HFF-Myc (cell line): ENCODE measurements around the gene PPP1R14B.

ENCODE experiments used
- DNase-seq: peaks from one replicate; pipeline ENCODE4 v3.0.0-alpha.2; 2011; ENCODE audit warnings: low read depth; ENCODE audit errors: extremely low read depth
- H3K4me3 ChIP-seq: replicated peaks from 2 replicates; pipeline ENCODE4 v1.5.1; 2011; ENCODE audit warnings: low read depth, mild to moderate bottlenecking, control low read depth, low read length
- CTCF ChIP-seq: IDR thresholded peaks from 2 replicates; pipeline ENCODE4 v1.5.1; 2012; ENCODE audit warnings: mild to moderate bottlenecking, low read depth, low read length, control low read depth; ENCODE audit errors: missing control alignments

PPP1R14B gene

GRCh38 chr11:64208086-64208795 lies 38.5 kb downstream of the PPP1R14B start:
- H3K4me3 ChIP-seq = no peak overlapping the region
- no peak for DNase-seq

GRCh38 chr11:64207256-64208085 lies 39.3 kb downstream of the PPP1R14B start:
- TF ChIP-seq CTCF = no peak
- H3K4me3 ChIP-seq = no peak overlapping the region
- peak; percentile 55 for DNase-seq

More at GRCh38 chr11:64208086-64208795, 38.5 kb downstream of the PPP1R14B start:
- no peak for TF ChIP-seq CTCF

- no peak for TF ChIP-seq CTCF
- no peak for DNase-seq
- H3K4me3 ChIP-seq = no peak within 1 kb of the TSS
Observed at GRCh38 chr11:64206457-64207255, 40.1 kb downstream of the PPP1R14B start, which contains the start of gene FERMT3. FERMT3 (plus strand) TSS chr11:64206721; CDS start chr11:64207365, 644 bp downstream.

- TF ChIP-seq CTCF = peak; percentile 78
- peak; percentile 96 for DNase-seq
- no peak overlapping the region for H3K4me3 ChIP-seq
Observed at GRCh38 chr11:64204464-64204989, 42.2 kb downstream of the PPP1R14B start.

- no peak for DNase-seq
- TF ChIP-seq CTCF = no peak
Observed at GRCh38 chr11:64204080-64204440, 42.7 kb downstream of the PPP1R14B start.

GRCh38 chr11:64203421-64204079 lies 43.2 kb downstream of the PPP1R14B start:
- TF ChIP-seq CTCF = no peak
- H3K4me3 ChIP-seq = no peak overlapping the region
- DNase-seq = no peak

More at GRCh38 chr11:64204080-64204440, 42.7 kb downstream of the PPP1R14B start:
- no peak overlapping the region for H3K4me3 ChIP-seq
